NCI-H1105 (cell line): ENCODE results near the gene TBC1D23.
"Not testable (repeated sequence)": the region's sequence is repeated elsewhere in the genome, so short reads cannot be mapped to it uniquely, and the experiment has no call there.

Source experiments
- DNase-seq: peaks from one replicate; lab custom pipeline; 2025; lab: John Stamatoyannopoulos, UW

TBC1D23 gene

DNA sequence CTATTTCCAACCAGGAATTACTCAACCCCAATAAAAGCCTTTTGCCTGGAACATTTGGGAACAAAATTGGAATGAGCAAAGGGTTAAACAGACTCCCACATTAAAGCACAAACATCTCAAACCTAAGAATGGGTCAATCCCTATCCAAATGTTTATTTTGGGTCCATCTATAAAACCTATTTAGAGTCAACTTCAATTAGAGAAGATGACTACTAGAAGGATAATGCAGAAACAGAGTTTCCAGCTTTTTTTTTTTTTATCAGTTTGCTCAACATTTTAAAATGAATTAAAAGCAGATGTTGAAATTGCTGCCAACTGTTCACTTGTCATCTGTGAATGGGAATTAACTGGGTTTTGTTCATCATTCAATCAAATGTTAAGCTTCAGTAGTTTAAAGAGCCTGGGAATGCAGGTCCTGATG is 4.1 kb upstream of the TBC1D23 start:
- no peak for DNase-seq

DNA sequence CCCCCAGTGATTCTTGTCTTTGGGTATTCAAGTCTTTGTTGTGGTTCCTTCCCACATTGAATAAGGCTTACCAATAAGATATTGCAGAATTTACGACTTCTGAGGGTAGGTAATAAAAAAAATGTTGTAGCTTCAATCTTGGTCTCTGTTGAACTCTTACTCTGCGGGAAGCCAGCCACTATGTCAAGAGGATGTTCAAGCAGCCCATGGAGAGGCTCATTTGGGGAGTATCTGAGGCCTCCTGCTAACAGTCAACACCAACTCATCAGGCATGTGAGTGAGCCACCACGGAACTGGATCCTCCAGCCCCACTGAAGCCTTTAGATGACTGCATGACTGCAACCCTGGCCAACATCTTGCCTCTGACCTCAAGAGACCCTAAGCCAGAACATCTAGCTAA is 3.2 kb upstream of the TBC1D23 start:
- no peak for DNase-seq

DNA sequence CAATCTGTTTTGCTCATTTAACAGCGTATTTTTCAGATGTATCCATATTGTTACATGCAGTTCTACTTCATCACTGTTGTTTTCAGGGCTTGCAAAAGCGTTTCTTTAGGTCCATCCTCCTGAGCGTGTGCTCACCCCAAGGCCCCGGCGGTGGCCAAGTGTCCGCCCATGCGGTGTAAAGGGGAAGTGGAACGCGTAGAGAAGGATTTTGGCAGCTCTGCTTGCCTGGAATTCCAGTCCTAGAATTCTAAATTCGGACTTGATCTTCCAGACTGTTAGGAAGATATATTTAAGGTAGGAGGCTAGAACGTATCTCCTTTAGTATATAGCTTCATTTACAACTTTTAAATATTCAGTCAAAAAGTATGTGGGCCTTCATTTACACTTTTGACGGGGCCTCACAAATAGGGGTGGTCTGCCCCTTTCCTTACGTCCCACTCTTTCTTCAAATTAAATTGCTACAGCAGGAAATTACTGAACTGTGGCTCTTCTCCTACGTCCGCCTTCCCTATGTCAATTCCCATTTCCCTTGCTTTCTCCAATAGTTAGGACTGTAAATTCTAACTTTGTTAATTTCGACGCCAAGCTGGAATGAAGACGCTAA is 609 bp upstream of the TBC1D23 start:
- DNase-seq, result peak; percentile 24

DNA sequence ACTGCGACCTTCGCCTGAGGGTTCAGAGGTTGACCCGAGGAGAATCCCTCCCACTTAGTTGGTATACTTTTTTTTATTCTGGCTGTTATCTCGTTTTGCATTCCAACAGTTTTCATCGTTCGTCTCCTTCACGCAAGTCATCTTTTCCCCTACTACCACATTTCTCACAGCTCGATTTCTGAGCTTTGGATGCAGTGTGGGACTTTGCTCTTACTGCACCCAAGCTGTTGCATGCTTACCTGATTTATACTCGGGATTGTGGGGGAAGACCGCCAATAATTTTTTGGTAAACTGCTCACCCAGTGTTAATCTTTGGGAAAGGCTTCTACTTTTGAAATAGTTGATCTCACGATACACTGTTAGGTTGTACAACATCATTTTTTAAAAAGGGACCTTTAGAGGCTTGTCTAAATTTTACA is 702 bp downstream of the TBC1D23 start:
- DNase-seq, result no peak

DNA sequence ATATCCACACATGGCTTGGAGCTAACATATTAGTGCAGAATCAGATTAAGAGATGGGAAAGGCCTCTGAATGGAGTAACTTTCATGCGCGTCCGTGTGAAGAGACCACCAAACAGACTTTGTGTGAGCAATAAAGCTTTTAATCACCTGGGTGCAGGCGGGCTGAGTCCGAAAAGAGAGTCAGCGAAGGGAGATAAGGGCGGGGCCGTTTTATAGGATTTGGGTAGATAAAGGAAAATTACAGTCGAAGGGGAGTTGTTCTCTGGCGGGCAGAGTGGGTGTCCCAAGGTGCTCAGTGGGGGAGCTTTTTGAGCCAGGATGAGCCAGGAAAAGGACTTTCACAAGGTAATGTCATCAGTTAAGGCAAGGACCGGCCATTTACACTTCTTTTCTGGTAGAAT is 2.1 kb downstream of the TBC1D23 start:
- not testable (repeated sequence) for DNase-seq

DNA sequence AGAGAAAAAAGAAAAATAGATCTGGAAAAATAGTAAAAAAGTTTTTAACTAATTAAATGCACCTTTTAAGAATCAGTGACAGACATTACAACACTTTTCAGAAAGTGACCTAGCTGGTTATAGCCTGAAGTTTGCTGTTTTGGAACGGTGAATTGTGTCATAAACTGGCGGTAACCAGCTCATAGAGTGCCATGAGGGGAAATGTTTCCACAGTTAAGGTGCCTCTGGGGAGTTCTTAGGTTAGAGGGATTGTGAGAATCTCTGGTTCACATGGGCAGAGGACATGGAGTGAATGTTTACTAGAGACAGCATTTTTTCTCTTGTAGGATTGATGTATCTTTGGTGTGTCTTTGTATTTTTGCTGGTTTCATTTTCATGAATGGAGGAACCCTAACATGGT is 2.8 kb downstream of the TBC1D23 start:
- no peak for DNase-seq

DNA sequence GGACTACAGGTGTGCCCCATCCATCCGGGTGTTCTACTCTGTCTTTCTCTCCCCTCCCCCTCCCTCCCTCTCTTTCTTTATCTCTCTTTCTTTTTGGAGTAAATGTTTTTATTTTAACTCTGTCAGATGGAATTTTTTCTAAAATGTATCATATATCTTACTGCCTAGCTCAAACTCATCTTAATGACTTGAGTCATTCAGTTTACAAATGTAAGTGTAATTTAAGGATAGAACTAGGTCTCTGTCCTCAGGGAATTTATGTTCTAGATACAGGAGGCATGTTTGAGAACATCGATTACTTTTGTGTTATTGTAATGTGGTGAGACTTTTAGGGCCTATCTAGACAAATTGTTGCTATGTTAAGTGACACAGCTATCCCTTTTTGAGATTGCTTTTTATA is 3.5 kb downstream of the TBC1D23 start:
- DNase-seq, result no peak

DNA sequence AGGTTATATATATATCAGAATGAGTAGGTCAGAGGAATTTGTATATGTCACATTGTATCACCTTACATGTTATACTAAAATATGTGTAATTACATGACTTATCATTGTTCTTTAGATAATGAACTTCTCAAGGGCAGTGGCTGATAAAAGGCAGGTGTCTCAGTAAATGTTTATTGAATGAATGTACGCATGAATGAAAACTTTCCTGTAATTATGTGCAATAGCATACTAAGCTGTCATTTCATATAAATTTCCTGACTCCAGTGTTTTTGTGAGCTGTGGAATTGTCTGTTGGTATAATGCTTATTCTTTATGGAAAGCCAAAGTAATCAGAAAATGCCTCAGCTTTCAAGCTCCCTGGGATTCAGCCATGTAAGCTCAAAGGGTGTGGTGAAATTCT is 4.2 kb downstream of the TBC1D23 start:
- no peak for DNase-seq

DNA sequence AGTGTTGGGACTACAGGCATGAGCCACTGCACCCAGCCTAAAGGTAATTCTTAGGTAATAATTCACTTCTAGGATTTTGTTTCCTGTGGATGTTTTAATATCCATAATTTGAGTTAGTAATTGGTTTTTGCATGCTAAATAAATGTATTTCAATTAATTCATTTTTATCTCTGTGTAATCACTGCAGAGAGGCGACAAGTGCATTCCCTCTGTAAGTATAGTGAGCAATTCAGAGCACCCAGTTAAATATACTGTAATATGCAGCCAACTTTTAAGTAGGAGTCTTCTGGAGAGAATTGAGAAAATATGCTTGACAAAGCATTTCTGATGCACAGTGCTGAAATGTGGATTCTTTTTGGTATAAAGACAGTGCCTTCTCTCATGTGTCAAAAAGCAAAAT is 5.7 kb downstream of the TBC1D23 start:
- DNase-seq, result no peak

DNA sequence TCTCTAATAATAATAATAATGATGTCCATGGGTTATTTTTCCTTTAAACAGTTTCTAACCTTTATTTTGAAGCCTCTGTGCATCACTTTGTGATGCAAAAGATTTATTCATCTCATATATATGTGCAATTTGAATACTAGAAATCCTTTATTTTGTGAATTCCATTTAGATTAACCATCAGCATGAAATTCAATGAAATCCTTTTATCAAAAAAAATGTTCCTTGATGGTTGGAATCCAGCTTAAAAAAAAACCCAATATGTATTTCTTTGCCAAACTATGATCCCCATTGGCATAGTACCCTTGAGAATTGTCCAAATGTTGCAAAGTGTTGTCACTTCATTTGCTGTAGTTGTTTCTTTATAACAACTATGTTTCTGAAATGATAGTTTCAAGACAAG is 7.4 kb downstream of the TBC1D23 start:
- DNase-seq, result no peak

DNA sequence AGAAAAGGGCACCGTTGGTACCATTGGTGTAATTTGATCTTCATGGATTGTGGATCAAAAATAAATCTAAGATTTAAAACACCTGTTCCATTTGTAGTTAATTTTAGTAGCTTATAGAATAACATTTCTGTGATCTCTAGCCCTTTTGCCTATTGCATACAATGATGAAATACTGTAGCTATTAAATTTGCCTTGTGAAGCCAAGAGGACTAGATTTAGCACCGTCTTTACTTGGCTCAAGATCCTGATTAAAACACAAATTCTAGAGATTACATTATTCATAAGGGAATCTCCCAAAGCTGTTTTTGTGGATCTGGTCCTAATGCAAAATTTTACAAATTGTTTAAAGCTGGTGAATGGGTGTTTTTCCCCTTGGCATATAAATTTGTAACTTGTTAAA is 8.2 kb downstream of the TBC1D23 start:
- DNase-seq, result no peak

DNA sequence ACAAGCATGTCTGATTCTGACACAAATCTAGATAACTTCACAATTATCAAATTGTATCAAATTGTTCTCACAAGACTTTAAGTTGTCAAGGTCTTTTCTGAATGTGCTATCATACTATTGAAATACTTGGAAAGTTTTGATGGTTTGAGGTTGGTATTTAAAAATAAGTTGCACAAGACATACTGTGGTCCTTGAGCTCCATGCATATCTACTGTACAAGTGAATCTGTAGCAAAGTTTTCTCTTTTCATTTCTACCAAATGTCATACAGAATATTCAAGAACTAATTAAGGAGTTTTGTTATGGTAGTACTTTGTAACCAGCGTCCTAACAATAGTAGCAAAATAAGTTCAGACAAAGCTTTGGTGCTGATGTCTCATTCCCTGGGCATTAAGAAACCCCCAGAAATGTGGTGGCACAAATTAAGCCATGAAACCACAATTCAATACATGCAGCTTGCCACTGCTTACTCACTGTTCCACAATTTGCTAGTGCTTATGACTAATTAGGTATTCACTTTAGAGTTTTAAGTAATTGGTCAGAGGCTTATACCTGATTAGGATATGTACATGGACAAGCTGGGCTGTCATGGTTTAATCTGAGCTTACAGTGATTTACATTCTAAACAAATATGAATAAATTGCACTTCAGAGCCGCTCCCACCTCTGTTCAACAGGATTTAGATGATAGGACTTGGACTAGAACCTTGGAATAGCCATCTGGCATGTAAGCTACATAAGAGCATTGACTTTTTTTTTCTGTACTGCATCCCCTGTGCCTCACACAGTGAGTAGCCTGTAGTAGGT is 8.8 kb downstream of the TBC1D23 start:
- no peak for DNase-seq

DNA sequence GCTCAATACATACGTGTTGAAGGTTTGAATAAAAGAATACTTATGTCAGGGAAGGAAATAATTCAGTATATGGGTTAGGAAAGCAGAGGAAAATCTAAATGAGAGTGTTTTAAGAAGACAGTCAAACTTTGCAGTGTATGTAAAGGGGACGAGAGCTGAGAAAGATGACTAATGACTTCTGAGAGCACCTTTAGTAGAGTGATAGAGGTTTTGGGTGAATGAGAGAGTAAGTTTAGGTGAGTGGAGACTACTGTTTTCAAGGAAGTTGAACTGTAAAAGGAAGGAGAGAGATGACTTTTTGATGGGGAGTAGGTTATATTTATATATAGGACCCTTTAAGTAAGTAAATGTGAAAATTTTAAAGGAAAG is 9.4 kb downstream of the TBC1D23 start:
- DNase-seq, result no peak

DNA sequence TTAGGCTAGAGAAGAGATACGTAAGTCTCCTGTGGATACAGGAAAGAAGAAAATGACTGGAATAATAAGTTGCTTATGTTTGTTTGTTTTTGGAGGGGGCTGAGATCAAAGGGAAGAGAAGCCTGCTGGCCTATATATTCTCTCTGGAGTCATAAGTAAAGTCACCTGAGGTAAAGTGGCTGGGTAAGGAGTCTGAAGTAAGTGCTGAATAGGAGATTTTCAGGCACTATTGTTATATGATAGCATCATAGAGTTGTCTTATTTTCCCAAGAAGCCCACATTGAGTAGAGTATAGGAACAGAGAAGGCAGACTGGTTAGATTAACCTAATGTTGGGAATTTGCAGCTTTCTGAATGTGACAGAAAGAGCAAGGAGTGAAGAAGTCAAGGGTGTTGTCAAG is 10.7 kb downstream of the TBC1D23 start:
- no peak for DNase-seq

DNA sequence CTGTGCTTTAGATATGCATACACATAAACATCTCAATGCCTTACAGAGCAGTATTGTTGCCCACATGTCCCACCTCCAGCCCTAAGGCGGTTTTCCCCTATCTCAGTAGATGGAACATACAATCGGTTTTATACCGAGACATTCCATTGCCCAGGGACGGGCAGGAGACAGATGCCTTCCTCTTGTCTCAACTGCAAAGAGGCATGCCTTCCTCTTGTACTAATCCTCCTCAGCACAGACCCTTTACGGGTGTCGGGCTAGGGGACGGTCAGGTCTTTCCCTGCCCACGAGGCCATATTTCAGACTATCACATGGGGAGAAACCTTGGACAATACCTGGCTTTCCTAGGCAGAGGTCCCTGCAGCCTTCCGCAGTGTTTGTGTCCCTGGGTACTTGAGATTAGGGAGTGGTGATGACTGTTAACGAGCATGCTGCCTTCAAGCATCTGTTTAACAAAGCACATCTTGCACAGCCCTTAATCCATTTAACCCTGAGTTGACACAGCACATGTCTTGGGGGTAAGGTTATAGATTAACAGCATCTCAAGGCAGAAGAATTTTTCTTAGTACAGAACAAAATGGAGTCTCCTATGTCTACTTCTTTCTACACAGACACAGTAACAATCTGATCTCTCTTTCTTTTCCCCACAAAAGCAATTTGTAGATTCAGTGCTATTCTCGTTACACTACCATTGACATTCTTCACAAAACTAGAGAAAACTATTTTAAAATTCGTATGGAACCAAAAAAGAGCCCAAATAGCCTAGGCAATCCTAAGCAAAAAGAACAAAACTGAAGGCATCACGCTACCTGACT is 12.2 kb downstream of the TBC1D23 start:
- DNase-seq, result not testable (repeated sequence)

DNA sequence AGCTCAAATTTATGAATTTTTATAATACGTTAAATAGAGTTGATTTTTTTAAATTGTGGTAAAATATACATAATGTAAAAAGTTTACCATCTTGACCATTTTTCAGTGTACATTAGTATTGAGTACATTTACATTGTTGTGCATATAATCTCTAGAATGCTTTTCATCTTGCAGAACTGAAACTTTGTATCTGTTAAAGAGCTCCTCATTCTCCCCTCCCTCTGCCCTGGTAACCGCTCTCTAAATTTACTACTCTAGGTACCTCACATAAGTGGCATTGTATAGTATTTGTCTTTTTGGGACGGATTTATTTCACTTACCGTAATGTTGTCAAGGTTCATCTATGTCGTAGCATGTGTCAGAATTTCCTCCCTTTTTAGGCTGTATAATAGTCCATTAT is 13.6 kb downstream of the TBC1D23 start:
- no peak for DNase-seq

DNA sequence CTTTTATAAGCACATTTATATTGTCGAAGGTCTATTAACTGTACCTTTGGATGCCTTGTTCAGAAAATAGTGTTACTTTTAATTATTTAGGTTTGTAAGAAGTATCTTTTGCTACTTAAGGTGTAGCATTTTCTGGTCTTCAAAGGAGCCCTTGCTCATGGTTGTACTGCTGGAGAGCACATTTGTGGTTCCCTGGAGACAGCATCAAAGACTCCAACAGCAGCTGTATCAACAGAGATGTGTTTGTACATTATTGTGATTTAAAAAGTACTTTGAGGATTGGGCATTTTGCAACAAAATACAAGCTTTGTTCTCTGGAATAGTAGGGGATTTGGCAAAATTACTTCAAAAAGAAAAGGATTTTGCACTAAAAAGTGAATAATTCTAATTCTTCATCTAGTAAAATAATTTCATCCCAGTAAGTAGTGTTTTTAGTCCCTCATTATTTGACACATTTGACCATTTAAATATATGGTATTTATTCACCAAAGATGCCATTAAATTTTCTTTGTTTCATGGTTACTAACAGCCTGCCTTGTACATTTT is 16.5 kb downstream of the TBC1D23 start:
- no peak for DNase-seq

DNA sequence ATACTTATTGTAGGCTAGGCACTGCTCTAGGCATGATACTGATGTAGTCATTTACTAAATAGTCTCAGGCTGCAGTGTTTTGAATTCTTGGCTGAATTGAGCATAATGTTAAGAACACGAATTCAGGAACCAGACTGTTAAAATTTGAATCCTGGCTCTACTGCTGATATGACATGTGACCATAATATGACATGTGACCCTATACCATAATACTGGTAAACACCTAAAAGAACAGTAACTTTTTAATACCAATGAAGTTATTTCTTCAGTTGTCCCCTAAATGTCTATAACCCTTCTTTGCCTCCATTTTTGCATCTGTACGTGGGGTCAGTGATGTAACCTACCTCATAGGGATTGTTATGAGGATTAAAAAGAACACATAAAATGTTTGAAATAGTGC is 18.1 kb downstream of the TBC1D23 start:
- DNase-seq, result no peak

DNA sequence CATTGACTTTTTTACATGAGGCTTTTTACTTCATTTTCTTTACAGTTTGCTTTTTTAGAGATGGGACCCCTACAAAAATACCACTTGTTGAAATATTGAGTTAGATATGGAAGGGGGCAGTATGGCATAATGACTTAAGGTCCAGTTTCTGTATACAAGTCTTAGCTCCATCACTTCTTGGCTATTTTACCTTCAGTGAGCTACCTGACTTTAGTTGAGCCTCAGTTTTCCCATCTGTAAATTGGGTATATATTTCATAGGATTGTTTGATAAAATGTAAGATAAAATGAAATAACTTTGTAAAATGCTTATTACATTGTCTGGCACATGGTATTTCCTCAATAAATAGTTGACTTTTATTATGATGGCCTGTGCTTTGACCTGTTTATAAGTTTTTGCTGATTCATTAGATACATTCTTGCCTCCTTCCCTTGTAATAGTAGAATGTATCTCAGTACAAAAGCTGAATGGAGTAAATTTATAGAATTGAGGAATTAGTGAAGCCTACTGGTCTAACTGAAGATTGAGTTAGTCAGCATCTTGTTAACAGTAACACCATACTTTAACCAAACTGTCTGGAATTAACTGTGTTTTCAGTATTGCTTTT is 27.6 kb downstream of the TBC1D23 start:
- no peak for DNase-seq

DNA sequence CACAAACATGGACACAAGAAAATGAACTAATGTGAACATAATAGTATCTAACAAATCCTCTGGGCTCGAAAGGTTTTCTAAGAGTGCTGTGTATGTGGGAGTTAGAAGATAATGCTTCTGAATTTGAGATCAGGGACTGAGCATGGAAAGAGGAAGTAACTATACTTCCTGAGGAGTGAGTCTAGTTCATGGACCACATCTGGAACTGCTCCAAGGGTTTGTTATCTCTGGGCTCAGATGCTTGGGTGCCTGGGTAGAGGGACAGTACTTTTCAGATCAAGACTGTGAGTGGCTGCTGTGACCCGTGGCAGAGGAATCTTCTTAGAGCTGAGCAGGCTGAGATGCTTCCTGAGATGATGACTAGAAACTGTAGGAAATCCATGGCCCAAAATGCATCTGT is 28.5 kb downstream of the TBC1D23 start:
- DNase-seq, result no peak

DNA sequence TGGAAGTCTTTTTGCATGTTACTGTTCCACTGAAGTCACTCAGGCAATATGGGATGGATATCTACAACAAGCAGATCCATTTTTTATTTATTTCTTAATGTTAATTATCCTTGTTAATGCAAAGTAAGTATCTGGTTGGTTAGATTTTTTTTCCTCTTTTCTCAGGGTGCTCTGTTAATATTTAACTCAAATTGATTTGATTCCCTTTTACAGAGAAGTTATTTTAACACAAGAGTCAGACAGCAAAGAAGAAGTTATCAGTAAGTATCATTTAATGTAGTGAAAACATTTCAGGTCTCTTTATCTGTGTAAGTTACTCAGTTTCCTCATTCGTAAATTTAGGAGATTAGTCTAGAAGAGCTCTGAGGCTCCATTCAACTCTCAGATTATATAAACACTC is 34.3 kb downstream of the TBC1D23 start:
- no peak for DNase-seq

DNA sequence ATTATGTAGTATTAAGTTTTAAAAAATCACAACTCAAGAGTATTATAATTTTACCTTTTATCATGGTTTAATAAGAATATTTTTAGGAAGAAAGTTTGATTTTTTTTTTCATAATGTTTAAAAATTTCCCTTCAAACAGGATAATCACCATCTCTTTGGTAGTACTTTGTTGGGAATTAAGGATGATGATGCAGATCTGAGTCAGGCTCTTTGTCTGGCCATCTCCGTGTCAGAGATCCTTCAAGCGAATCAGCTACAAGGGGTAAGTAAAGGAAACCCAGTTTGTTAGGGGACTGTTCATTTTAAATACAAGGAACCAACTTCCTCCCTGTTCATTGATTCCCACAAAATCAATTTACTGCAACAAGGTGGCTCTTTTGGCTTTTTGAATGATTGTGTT is 37.0 kb downstream of the TBC1D23 start:
- DNase-seq, result no peak
